Parathyroid adenoma (tissue), 2 donors: ENCODE results near the gene MLST8.

ENCODE experiments used
- H2AFZ ChIP-seq: fragments of 300-600 bp; sonication (generic); one replicate; pipeline ENCODE4 v1.7.0; 2017; ENCODE audit warnings: antibody characterized with exemption, mild to moderate bottlenecking
- H3K27ac ChIP-seq: fragments of 300-600 bp; sonication (generic); one replicate; pipeline ENCODE4 v1.7.0; 2017
- H3K27me3 ChIP-seq: fragments of 300-600 bp; sonication (generic); one replicate; pipeline ENCODE4 v1.7.0; 2017; ENCODE audit warnings: low read length; ENCODE audit not compliant: control insufficient read depth, insufficient read depth
- H3K36me3 ChIP-seq: fragments of 300-600 bp; sonication (generic); one replicate; pipeline ENCODE4 v1.7.0; 2017; ENCODE audit warnings: low read length; ENCODE audit not compliant: control insufficient read depth, insufficient read depth
- H3K4me1 ChIP-seq: fragments of 300-600 bp; sonication (generic); one replicate; pipeline ENCODE4 v1.7.0; 2017; ENCODE audit warnings: control low read depth
- H3K4me2 ChIP-seq: fragments of 300-600 bp; sonication (generic); one replicate; pipeline ENCODE4 v1.7.0; 2017; ENCODE audit warnings: low read length
- H3K4me3 ChIP-seq: fragments of 300-600 bp; sonication (generic); one replicate; pipeline ENCODE4 v1.7.0; 2017; ENCODE audit warnings: low read depth, low read length
- H3K79me2 ChIP-seq: fragments of 300-600 bp; sonication (generic); one replicate; pipeline ENCODE4 v1.7.0; 2017; ENCODE audit warnings: control low read depth
- H3K9ac ChIP-seq: fragments of 300-600 bp; sonication (generic); one replicate; pipeline ENCODE4 v1.7.0; 2017; ENCODE audit warnings: mild to moderate bottlenecking
- H3K9me3 ChIP-seq: fragments of 300-600 bp; sonication (generic); one replicate; pipeline ENCODE4 v1.7.0; 2017; ENCODE audit warnings: low read length; ENCODE audit not compliant: control insufficient read depth
- TF ChIP-seq, protein P1 (sequence below): fragments of 300-600 bp; sonication (generic); IDR thresholded peaks from one replicate; pipeline ENCODE4 v1.7.0; 2017; ENCODE audit warnings: antibody characterized with exemption, mild to moderate bottlenecking
- donor health status: primary hyperparathyroidism.

The MLST8 gene

DNA sequence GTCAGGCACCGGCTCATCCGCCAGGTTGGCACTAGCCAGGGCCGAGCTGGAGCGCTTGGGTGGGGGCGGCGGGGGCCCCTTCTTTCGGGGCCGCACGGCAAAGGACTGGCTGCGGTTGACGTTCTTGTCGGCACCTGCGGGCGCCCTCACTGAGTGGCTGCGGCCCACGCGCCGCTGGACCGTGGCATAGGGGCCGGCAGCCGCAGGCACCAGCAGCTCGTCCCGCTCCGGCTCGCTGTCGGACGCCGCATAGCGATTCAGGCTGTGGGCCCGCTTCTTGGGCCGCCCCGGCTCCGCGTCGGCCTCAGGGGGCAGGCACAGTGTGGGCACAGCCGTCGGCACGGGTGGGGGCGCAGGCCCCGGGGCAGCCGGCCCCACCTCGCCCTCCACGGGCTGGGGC, 24.8 kb upstream of the MLST8 start:
- TF ChIP-seq, protein P1, sequence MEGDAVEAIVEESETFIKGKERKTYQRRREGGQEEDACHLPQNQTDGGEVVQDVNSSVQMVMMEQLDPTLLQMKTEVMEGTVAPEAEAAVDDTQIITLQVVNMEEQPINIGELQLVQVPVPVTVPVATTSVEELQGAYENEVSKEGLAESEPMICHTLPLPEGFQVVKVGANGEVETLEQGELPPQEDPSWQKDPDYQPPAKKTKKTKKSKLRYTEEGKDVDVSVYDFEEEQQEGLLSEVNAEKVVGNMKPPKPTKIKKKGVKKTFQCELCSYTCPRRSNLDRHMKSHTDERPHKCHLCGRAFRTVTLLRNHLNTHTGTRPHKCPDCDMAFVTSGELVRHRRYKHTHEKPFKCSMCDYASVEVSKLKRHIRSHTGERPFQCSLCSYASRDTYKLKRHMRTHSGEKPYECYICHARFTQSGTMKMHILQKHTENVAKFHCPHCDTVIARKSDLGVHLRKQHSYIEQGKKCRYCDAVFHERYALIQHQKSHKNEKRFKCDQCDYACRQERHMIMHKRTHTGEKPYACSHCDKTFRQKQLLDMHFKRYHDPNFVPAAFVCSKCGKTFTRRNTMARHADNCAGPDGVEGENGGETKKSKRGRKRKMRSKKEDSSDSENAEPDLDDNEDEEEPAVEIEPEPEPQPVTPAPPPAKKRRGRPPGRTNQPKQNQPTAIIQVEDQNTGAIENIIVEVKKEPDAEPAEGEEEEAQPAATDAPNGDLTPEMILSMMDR = no peak
- Histone ChIP-seq H3K4me3 (no peak overlapping the region), H3K9me3 (no peaks in the 10 kb centered on the region), H3K79me2 (no peaks in the 10 kb centered on the region), H3K4me1 (no peaks in the 10 kb centered on the region), H3K27ac (no peak overlapping the region), H3K9ac (no peak overlapping the region), H3K4me2 (no peak overlapping the region), H3K27me3 (no peaks in the 10 kb centered on the region), H3K36me3 (no peaks in the 10 kb centered on the region), H2AFZ (no peak overlapping the region)

DNA sequence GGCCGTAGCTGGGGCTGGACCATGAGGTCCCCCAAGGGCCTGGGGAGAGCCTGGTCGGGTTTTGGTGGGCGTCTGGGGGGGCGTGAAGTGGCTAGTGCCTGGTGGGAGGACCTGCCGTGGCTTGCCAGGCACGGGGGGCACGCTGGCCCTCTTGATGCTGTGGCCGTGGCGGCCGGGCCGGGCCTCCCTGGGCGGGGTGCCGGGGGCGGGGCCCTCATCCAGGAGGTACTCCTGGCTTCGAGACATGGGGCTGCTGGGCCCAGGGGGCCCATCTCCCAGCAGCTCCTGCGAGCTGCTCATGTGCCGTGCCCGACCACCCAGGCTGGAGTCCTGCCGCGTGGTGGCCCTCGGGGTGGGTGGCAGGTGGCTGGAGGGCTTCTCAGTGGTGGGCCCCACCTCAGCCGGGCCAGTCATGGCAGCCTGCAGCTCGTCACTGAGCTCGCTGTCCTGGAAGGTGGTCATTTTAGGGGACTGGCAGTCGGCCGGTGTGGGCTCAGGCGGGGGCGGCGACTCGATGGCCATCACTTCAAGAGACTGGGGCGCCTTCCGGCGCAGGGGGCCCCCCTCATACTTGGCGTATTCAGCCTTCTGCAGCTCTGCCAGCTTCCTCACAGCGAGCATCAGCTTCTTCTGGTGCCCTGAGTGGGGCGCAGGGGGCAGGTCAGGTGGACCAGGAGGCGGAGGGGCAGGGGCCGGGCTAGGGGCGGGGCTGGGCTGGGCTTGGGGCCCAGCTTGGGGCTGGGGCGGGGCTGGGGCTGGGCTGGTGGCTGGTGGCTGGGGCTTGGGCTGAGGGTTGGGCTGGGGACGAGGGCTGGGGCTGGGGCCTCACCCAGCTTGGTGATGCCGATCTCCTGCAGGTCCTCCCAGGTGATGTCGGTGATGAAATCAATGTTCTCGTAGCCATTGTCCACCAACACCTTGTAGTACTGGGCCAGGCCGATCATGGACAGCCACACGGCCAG, 24.0 kb upstream of the MLST8 start:
- H3K79me2 ChIP-seq = no peaks in the 10 kb centered on the region
- no peaks in the 10 kb centered on the region for H3K9me3 ChIP-seq
- H3K9ac ChIP-seq = no peak overlapping the region
- TF ChIP-seq, protein P1 = no peak
- no peak overlapping the region for H2AFZ ChIP-seq
- no peaks in the 10 kb centered on the region for H3K4me1 ChIP-seq
- H3K36me3 ChIP-seq = no peaks in the 10 kb centered on the region
- H3K4me3 ChIP-seq = no peak overlapping the region
- H3K4me2 ChIP-seq = no peak overlapping the region
- no peaks in the 10 kb centered on the region for H3K27me3 ChIP-seq
- no peak overlapping the region for H3K27ac ChIP-seq

- Histone ChIP-seq H3K36me3 (no peaks in the 10 kb centered on the region), H3K4me2 (no peak overlapping the region), H2AFZ (no peak overlapping the region), H3K27me3 (no peaks in the 10 kb centered on the region), H3K9ac (no peak overlapping the region), H3K79me2 (no peaks in the 10 kb centered on the region), H3K4me1 (no peaks in the 10 kb centered on the region), H3K27ac (no peak overlapping the region), H3K9me3 (no peaks in the 10 kb centered on the region), H3K4me3 (no peak overlapping the region)
- TF ChIP-seq, protein P1 = no peak
Measured at GRCh38 chr16:2181952-2182351, 23.3 kb upstream of the MLST8 start.

DNA sequence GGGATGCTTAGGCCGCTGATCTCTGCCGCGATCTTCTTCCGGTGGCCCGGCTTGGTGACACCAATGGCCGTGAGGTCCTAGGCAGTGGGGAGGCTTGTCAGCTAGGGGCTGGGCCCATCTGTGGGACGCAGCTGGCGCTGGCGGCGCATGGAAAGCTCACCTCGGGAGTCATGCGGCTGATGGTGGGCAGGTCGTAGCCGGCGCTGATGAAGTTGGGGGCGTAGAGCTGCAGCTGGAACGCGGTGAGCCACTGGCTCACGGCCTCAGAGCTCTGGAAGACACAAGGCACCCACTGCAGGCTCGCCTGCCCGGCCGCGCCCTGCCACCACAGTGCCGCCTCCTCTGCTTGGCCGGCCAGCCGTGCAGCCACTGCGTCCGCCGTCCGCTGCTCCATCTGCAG, 21.6 kb upstream of the MLST8 start:
- no peak overlapping the region for H3K4me2 ChIP-seq
- TF ChIP-seq, protein P1 = no peak
- no peak overlapping the region for H3K27ac ChIP-seq
- no peaks in the 10 kb centered on the region for H3K27me3 ChIP-seq
- no peak overlapping the region for H2AFZ ChIP-seq
- no peak overlapping the region for H3K9ac ChIP-seq
- H3K4me3 ChIP-seq = no peak overlapping the region
- H3K36me3 ChIP-seq = no peaks in the 10 kb centered on the region
- no peaks in the 10 kb centered on the region for H3K9me3 ChIP-seq
- H3K79me2 ChIP-seq = no peaks in the 10 kb centered on the region
- H3K4me1 ChIP-seq = no peaks in the 10 kb centered on the region

- Histone ChIP-seq H3K4me2 (no peak overlapping the region), H3K9ac (no peak overlapping the region), H3K4me3 (no peak overlapping the region), H3K79me2 (no peaks in the 10 kb centered on the region), H3K27me3 (no peaks in the 10 kb centered on the region), H3K27ac (no peak overlapping the region), H3K4me1 (no peaks in the 10 kb centered on the region), H3K9me3 (no peaks in the 10 kb centered on the region), H2AFZ (no peak overlapping the region), H3K36me3 (no peaks in the 10 kb centered on the region)
- TF ChIP-seq, protein P1 = no peak
Measured at GRCh38 chr16:2184346-2184745, 20.9 kb upstream of the MLST8 start.
